ENCODE measurements around the gene PRR5L.

Gene PRR5L

DNA sequence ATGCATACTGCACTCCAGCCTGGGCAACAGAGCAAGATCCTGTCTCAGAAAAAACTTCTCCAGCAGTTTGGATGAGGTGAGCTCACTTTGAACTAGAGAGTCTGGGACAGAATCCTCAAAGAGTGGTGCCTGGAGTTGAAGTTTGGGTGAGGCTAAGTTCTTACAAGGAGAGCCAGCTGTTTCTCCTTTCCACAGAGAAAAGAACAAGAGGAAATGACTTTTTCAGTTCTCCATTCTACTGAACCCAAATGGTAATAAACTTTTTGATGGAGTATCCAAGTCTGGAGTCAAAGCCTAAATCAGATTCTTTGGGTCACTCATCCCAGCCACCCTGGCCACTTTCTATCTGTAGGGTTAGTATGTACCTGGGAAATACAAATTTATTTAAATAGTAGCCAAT is 111.3 kb downstream of the PRR5L start:
- no peak for DNase-seq

DNA sequence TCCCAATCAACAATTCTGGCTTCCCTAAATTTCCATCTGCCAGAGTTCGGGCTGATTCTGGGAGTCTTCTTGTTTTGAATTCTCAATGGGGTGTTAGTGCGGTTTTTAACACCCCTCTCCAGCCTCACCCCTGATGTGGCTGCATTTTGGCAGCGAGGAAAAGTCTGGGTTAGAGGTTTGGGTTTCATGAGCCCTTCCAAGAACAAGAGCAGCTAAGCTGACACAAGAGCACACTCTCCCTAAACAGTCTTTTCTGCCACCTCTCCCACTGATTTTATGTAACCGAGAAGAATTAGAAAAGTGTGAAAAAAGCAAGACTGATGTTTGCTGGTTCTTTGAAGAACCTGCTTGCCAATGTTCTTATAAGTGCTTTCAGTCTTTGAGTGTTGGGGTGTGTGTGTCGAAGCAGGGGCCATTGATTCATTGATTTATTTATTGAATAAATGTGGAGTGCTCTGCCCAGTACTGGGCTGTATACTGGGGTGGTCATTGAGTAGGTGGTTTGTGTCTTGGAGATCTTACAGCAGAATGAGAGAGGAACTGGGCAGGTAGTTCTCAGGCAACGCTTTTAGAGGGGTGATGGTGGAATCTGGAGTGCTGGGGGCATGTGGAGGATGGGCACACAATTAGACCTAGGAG is 112.5 kb downstream of the PRR5L start:
- no peak for DNase-seq

DNA sequence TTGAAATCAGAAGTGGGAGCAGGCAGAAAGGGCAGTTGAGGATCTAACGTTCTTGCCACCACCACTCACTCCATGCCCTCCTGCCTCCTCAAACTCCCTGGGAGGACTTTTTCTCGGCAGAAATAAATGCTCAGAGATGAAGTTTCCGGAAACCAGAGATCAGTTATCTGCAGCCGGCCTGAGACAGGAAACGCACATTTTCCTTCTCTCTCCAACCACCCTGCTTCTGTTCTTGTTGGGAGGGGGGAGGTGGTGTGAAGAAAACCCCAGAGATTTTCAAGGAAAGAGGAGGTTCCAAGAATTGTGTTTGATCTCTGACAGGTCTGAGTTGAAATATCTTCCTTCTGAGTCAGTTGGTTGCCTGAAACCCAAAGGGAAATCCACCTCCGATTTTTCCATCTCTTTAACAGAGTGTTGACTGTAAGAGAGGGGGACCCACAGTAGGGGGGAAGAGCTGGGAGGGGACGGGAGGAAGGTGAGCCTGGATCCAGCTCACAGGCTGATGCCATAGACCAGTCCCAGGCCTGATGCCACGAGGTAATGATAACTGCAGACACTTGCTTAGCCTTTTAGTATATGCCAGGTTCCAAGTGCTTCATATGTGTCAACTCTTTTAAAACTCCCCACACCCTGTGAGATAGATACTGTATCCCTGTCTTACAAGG is 113.2 kb downstream of the PRR5L start:
- no peak for DNase-seq

DNA sequence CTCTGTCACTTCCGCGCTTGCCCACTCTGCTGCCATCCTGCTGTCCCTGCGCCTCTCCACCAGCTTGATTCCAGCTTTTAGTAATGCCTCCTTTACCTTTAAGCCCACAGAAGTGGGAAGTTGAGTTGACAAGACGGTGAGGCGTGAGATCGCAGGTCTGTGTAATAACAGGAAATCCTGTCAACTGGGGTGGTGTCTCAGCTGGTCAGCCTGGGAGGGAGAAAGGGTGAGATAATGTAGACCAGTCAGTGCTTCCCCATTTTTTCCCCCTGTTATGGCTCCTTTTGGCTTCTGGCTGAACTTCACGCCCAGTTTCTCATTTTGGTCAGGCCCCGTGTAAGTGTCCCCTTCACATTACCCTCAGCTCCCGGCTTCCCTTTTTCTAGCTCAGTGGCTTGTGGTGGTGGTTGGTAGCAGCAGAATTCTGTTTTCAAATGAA is 115.1 kb downstream of the PRR5L start:
- DNase-seq: no peak

DNA sequence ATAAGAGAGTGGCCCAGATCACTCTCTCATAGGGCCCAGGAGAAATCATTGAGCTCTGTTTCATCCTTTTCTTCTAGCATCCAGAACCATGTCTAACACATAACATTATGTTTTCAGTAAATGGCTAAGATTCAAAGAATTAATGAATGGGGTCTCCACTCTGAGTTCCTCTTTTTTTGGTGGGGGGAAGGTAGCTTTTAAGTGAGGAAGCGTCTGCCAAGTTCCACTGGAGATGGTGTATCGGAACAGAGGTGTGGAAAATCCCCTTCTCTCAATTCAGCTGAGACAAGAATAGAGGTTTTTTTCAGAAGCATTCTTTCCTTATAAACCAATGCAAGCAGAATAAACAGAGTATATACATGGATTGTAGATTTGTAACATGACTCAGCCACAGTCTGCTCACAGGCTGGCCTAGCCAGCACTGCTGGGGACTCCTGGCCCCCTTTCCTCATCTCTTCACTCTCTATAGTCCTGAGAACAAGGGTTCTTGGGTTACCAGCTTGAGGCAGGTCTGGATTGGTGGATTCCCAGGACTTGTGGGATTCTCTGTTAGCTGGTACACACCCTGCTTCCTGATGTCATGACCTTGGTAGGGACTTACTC is 116.8 kb downstream of the PRR5L start:
- DNase-seq: no peak

DNA sequence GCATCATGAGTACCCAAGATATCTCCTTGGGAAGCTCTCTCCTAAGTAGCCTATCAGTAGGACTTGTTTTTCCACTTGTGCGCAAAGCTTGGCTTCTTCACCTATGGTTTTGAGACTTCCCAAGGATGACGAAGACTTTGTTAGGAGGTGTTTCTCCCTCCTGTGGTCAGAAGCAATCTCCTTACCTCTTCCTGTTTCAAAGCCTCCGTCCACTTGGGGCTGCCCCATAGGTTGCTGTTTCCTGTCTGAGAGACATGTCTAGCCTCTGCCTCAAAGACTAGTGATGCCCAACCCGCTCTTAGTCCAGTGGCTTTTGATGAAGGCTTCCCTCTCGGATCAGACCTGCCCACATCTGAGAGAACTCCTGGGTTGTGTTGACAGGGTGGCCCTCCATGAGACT is 121.1 kb downstream of the PRR5L start:
- no peak for DNase-seq

- DNase-seq: no peak
Measured at GRCh38 chr11:36419791-36420424, 123.8 kb downstream of the PRR5L start.

- no peak for DNase-seq
Measured at GRCh38 chr11:36421546-36422155, 125.6 kb downstream of the PRR5L start.

DNA sequence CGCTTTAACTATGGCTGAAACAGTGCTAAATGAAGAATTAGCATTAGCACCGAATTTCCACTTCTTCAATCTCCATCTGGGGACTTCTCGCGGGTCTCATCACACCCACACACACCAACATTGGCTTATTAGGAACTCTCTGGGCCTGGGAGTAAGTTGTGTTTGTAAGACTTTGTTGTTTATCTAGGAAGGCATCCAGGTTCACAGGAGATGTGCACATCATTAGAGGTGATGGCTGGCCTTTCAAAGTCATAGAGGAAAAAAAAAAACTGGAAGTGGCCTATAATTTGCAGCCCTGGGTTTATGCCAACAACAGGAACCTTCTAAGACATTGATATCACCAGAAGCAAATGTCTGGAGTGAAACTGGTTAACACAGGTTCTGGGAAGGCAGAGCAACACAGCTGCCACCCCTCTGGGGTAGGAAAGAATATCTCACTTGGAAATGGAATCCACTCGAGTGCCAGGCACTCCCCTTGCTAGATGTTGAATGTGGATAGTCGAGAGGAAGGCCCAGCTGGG is 129.5 kb downstream of the PRR5L start:
- no peak for DNase-seq

DNA sequence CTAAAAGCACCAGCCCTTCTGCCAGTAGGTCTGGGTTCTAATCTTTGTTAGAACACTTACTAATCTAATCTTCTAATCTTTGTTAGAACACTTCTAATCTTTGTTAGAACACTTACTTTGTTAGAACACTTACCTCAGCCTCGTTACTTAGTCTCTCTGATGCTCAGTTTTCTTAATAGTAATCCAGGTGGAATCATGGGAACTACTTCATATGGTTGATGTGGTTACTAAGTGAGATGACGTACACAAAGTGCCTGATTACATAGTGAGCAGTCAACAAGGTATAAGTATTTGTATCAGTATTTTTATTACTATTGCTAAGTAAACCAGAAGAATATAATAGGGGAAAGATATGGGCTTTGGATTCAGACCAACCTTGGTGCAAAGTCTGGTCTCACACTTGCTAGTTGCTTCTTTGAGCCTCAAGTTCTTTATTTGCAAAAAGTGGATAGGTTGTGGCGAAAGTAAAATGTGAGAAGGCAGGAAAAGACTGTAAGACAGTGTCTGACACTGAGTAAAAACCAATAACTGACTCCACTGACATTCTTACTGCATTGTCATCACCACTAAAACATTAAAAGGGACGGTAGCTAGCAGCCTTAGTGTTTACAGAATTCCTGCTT is 130.2 kb downstream of the PRR5L start:
- no peak for DNase-seq

GRCh38 chr11:36427079-36427478 is 131.0 kb downstream of the PRR5L start:
- DNase-seq: no peak

DNA sequence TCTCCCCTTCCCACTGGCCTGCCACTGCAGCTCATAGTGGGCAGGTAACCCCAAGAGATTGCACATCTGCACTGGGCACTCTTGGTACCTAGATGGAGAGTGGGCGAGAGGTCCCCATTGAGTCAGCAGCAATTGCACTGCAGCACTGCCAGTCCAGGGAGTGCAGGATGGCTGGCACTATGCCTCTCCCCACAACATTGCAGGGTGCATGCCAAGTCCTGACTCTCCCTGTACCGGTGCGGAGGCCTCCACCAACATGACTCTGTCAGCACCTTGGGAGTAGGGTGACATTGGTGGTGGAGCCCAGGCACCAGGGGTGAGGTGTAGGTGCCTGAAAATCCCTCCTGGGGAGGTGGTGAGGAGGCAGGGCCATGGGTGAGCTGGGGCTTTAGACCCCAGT is 131.8 kb downstream of the PRR5L start:
- no peak for DNase-seq

GRCh38 chr11:36431429-36432092 is 135.5 kb downstream of the PRR5L start:
- no peak for DNase-seq

DNA sequence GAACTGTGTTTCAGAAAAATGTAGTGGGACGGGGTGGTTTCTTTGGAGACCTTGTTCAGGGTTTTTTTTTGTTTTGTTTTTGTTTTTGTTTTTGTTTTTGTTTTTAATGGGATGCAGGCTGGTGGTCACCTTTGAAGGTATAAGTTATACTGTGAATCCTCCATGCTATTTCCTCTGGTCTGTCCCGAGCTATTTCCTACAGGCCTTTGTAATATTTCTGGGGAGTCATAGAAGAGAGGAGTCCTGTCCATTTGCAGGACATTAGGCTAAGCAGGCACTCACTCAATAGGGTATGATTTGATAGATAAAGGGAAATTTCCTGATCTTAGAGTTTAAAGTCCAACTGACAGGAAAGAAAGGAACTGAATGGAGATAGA is 136.0 kb downstream of the PRR5L start:
- DNase-seq: no peak

DNA sequence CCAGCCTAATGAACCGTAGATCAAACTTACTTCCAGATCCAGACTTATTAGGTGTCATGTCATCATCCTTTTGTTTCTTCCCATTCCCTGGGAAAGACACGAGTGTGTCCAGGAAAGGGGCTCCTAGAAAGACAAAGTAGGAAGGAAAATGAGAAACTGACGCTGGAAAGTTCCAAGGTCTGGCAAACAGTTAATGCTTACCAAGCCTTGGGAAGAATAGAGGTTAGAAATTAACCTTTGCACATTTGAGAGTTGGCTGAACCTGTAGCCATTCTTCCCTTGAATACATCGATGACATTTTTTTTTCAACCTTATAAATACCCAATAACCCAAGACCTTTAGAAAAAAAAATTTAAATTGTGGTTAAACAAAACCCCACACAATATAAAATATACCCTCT is 136.7 kb downstream of the PRR5L start:
- DNase-seq: no peak

DNA sequence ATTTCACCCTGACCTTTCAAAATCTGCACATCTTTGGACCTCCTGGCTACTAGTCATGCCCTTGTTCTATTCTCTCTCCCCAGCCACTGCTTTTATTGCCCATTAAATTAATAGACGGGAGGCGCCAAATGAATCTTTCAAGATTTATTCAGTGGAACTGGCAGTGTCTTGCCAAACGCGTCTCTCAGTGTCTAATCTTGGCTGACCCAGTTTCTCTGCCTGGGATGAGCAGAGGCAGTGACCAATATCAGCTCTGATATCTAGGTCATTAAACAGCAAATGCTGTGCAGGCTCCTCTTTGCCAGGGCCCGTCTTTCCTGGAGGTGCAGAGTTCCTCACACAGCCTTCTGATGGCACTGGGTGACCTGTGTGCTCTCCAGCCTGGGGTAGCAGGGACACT is 140.0 kb downstream of the PRR5L start:
- DNase-seq: no peak

DNA sequence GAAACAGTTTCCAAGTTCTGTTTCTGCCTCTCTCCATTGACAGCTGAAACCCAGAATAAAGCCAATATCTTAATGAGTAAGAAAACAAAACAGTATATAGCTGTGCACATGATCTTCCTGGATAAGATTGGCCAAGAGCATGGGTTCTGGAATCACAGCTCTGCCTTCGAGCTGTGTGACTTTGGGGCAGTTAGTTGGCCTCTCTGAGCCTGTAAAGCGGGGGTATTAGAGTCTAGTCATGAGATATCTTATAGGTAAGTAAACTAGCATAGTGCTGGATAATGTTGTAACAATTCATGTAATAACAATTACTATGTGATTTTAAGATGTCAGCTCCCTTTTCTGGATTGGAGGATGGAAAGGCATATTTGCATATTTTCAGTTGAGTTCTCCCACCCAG is 140.5 kb downstream of the PRR5L start:
- no peak for DNase-seq

- DNase-seq: no peak
Measured at GRCh38 chr11:36437413-36437812, 141.3 kb downstream of the PRR5L start.

DNA sequence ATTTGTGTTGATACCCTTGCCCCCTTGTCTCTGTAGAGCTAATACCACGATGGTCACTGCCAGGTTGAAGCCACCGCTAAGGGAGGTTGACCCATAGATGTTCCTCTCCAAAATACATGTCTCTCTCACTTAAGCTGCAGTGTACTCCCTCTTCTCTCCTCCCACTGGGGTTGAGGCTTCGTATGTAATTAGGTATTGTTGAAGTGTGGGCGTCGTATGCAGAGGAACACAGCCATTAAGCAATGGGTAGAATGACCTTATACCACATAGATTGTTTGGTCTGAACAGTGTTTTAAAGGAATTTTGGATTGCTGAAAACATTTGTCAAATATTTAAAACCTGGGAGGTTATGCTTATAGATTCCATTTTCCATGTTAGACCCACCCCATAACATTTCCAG is 142.0 kb downstream of the PRR5L start:
- DNase-seq: no peak

- DNase-seq: no peak
Measured at GRCh38 chr11:36441610-36442208, 145.6 kb downstream of the PRR5L start.

- no peak for DNase-seq
Measured at GRCh38 chr11:36443661-36444060, 147.6 kb downstream of the PRR5L start.

DNA sequence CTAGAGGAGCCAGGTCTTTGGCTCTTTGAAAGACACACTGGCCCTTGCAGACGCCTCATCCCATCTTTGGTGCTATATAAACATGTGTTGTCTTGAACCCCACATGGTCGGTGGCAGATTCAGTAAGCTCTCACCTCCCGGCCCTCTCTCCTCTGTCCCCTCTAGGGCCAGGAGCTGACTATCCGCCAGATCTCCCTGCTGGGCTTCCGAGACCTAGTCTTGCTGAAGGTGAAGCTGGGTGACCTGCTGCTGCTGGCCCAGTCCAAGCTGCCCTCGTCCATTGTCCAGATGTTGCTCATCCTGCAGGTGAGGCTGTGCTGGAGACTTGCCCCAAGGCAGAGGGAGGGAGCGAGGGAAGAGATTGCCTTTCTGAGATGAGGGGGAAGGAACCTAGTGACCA is 150.0 kb downstream of the PRR5L start:
- DNase-seq: no peak
